NT2/D1 (cell line): Measurements from ENCODE around the gene WASF2.

Experiments
- YY1 ChIP-seq: IDR thresholded peaks from 2 replicates; pipeline ENCODE4 v1.6.1; 2011; ENCODE audit not compliant: insufficient read length, insufficient read depth
- ZNF274 ChIP-seq: IDR thresholded peaks from 2 replicates; pipeline ENCODE4 v1.6.1; 2011; ENCODE audit warnings: mild to moderate bottlenecking, low read depth, low read length

- TF ChIP-seq YY1 = no peak
- no peak for TF ChIP-seq ZNF274
Observed at GRCh38 chr1:27363766-27364695, 125.9 kb downstream of the WASF2 start.
